Measurements from ENCODE around the gene PSMD9. TPM values are rescaled to one million over a fixed set of nuclear protein-coding genes. Genes with fewer than 3 reads are reported as not detected.

PSMD9 gene
- total and polyA plus RNA-seq, 10 of the 15 experiments (the other 5 are each of a cell fraction or from before 2014, with no cell fraction given), result 14.6 to 152 (median 58.1) TPM

- TF ChIP-seq PRDM15 (CRISPR knock-in tag; IDR thresholded peaks at IDR 0.05) (no peak), POLR2AphosphoS2 (IDR thresholded peaks at IDR 0.05; ENCODE audit: low read depth, low read length) (no peak)
These were observed 42.9 kb upstream of the PSMD9 start (continued) for GRCh38 chr12:121845701-121846100.

GRCh38 chr12:121849211-121849610, 39.4 kb upstream of the PSMD9 start:
- intact Hi-C loops (cut with micrococcal nuclease; ENCODE audit: unreplicated experiment), result no loop called here
- no peaks in the 10 kb centered on the region for H3K36me3 ChIP-seq (ENCODE audit: control insufficient read depth in 2 of 2, insufficient read depth in 2 of 2, low read length in 1 of 2)
- BruUV-seq (replicated peaks), result no TSS peak
- ChIA-PET POLR2A (no interaction called here), SMC1A (ENCODE audit: uncharacterized antibody, unreplicated experiment) (interaction anchor here (0.7 kb wide), 1 partner anchor 43 kb away, joined by 3 read pairs; no protein-coding TSS in a partner anchor), RAD21 (ENCODE audit: unreplicated experiment) (no interaction called here), CTCF (interaction anchor here (1.4 kb wide), 1 partner anchor 11 kb away, joined by 4 read pairs; no protein-coding TSS in a partner anchor)
- no peaks in the 10 kb centered on the region for H3K4me1 ChIP-seq (ENCODE audit: control insufficient read depth, insufficient read depth, low read length)
- no peak overlapping the region for H3K9ac ChIP-seq (ENCODE audit: control insufficient read depth, insufficient read depth, low read length)
- ATAC-seq, result no peak
- TF ChIP-seq CBX3 (IDR thresholded peaks at IDR 0.05; ENCODE audit: borderline replicate concordance, low read depth), result no peak
- TF ChIP-seq NFYA (IDR thresholded peaks at IDR 0.05; ENCODE audit: borderline replicate concordance, low read depth, low read length), result no peak
- no peak for TF ChIP-seq SIX5 (IDR thresholded peaks at IDR 0.05; ENCODE audit: low read depth, low read length, severe bottlenecking)
- no peak overlapping the region for H2AFZ ChIP-seq (ENCODE audit: control insufficient read depth, low read depth, low read length)
- H3K27ac ChIP-seq (ENCODE audit: control insufficient read depth, insufficient read depth), result no peak overlapping the region
- no peak overlapping the region for H3K4me2 ChIP-seq (ENCODE audit: control insufficient read depth, insufficient read depth)
- no peaks in the 10 kb centered on the region for H4K20me1 ChIP-seq (ENCODE audit: control insufficient read depth, insufficient read depth)
- no peaks in the 10 kb centered on the region for H3K27me3 ChIP-seq (replicated peaks in 1 of 2; ENCODE audit: control insufficient read depth in 2 of 2, insufficient read depth in 2 of 2, low read length in 1 of 2)
- no peak overlapping the region for H3K4me3 ChIP-seq
- H3K9me3 ChIP-seq (replicated peaks; ENCODE audit: control insufficient read depth, insufficient read depth, low read length), result no peaks in the 10 kb centered on the region
- WGBS (ENCODE audit: insufficient coverage, insufficient replicate concordance, low lambda C conversion rate, missing lambda C conversion rate), result 60% methylated on average over 6 of the region's 6 CpGs
- FAIRE-seq, result no peak
- in situ Hi-C loops (cut with MboI), result no loop called here
- no peaks in the 10 kb centered on the region for H3K79me2 ChIP-seq (ENCODE audit: control insufficient read depth, insufficient read depth, low read length)
- DNase-seq (ENCODE audit: low read depth, low spot score), result no peak

Data from GM12878 (cell line).